GM12864 (cell line): Measurements from ENCODE around the gene UGT1A3.

ENCODE experiments used
- DNase-seq: peaks from one replicate; pipeline ENCODE4 v3.0.0-alpha.2; 2011; ENCODE audit warnings: low read depth
- H3K4me3 ChIP-seq: 2 replicates; pipeline ENCODE4 v1.5.1; 2011; ENCODE audit warnings: mild to moderate bottlenecking, low read depth, low read length, control low read depth
- TF ChIP-seq, protein P1 (sequence below): IDR thresholded peaks from 2 replicates; pipeline ENCODE4 v1.5.1; 2011; ENCODE audit warnings: low read depth, mild to moderate bottlenecking, moderate library complexity, low read length, control low read depth, inconsistent platforms; ENCODE audit errors: missing control alignments

Gene UGT1A3

DNA sequence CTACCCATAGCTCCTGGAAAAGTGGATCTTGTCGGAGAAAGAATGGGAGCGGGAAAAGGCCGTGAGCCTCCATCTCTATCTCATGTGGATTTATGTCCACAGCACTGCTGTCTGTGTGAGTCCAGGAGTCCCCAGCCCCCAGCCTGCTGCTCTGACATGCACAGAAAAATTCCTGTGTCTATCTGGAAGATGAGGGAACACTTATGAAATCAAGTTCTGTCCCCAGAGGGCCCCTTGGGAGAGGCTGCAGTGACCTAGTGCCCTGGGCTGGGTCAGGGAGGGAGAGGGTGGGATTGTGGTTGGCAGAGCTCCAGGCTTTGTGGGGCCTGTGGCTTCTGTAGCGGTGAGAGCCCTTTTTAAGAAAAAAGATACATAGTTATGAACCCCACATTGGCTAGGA lies 87.9 kb downstream of the UGT1A3 start:
- no peak overlapping the region for H3K4me3 ChIP-seq
- DNase-seq = no peak
- TF ChIP-seq, protein P1, sequence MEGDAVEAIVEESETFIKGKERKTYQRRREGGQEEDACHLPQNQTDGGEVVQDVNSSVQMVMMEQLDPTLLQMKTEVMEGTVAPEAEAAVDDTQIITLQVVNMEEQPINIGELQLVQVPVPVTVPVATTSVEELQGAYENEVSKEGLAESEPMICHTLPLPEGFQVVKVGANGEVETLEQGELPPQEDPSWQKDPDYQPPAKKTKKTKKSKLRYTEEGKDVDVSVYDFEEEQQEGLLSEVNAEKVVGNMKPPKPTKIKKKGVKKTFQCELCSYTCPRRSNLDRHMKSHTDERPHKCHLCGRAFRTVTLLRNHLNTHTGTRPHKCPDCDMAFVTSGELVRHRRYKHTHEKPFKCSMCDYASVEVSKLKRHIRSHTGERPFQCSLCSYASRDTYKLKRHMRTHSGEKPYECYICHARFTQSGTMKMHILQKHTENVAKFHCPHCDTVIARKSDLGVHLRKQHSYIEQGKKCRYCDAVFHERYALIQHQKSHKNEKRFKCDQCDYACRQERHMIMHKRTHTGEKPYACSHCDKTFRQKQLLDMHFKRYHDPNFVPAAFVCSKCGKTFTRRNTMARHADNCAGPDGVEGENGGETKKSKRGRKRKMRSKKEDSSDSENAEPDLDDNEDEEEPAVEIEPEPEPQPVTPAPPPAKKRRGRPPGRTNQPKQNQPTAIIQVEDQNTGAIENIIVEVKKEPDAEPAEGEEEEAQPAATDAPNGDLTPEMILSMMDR = no peak

DNA sequence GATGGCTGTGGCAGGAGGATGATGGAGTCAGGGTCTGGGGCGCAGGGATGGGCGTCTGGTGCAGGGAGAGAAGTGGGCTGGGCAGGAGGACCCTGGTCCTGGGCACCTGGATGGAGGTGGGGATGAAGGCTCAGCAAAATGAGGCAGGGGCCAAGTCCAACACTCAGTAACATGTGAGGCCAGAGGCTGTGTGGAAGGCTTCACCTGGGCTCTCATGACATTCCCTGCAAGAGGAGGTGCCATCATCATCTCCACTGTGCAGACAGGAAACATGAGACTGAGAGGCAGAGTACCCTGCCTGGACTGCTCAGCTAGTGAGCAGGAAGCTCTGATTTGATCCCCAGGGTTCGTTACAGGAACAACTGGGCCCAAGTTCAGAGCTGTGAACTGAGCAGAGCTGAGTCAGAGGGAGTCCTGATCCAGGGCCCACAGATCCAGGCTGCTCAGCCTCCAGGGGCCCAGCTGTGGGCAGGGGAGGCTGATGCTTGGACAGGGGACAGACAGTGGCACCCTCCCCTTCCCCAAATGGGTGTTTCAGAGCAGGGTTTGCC lies 88.6 kb downstream of the UGT1A3 start:
- no peak overlapping the region for H3K4me3 ChIP-seq
- TF ChIP-seq, protein P1 = no peak
- no peak for DNase-seq

DNA sequence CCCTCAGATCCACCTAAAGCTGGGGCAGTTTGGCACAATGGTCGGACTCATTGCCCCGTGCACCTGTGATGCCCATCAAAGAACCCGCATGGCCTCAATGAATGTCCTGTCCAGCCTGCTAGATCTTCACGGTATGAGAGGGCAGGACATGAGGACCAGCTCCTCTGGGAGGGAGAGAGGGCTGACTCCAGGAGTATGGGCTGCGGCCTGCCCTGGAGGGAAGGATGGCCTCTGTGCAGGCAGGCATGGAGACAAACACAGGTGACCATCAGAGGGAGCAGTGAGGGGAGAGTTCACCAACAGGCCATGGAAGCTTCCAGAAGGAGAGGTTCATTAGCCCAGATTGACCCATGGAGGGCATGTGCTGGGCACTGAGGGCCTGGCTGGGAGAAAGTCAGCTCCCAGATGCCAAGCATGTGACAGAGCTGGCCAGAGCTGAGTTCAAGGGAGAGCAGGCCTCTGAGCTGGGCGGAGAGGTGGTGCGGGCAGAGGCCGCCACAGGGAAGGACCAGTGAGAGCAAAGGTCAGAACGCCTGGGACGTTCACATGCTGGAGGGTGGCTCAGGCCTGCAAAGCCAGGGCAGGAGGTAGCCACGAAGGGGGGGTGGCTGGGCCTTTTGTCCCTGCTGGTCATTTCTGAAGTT lies 89.3 kb downstream of the UGT1A3 start:
- H3K4me3 ChIP-seq = no peak overlapping the region
- TF ChIP-seq, protein P1 = no peak
- DNase-seq = no peak

DNA sequence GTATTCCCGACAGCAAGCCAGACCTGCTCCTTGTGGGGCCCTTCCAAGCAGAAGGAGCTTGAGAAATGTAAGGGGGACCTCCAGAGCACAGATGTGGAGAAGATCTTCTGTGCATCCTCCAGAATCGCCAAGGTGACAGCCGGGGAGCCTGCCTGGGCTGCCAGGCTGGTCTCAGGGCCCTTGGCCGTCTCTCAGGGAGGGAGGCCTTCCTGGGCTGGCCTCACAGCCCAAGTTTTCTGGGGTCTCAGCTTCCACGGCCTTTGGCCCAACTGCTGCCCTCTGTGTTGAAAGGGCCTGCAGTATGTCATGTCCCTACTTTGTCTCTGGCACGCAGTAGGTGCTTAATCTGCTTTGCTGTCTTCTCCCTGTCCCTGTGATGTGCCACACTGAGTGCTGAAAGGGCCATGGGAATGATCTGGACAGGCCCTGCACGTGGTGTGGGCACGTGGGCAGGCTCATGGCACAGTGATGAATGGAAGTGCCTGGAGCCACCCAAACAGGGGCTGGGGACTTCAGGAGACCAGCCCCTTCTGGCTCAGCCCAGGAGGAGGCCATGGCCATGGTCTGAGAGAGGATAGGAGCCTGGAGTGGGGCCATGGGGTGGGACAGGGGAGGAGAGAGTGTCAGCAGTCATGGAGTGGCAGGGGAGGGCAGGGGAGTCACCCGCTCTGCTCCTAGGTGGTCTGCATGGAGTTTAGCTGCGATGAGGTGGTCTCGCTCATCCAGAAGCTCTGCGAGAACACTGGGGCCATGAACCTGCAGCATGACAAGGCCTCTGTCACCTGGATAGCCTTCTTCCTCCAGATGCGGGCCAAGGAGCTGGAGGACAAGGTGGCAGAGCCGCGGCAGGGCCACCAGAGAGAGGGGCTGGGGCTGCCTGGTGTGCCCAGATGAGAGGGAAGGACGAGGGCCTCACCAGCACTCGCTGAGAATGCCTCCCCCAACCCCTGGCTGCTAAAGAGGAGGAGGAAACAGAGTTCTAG lies 90.1 kb downstream of the UGT1A3 start:
- no peak for DNase-seq
- TF ChIP-seq, protein P1 = no peak
- no peak overlapping the region for H3K4me3 ChIP-seq

DNA sequence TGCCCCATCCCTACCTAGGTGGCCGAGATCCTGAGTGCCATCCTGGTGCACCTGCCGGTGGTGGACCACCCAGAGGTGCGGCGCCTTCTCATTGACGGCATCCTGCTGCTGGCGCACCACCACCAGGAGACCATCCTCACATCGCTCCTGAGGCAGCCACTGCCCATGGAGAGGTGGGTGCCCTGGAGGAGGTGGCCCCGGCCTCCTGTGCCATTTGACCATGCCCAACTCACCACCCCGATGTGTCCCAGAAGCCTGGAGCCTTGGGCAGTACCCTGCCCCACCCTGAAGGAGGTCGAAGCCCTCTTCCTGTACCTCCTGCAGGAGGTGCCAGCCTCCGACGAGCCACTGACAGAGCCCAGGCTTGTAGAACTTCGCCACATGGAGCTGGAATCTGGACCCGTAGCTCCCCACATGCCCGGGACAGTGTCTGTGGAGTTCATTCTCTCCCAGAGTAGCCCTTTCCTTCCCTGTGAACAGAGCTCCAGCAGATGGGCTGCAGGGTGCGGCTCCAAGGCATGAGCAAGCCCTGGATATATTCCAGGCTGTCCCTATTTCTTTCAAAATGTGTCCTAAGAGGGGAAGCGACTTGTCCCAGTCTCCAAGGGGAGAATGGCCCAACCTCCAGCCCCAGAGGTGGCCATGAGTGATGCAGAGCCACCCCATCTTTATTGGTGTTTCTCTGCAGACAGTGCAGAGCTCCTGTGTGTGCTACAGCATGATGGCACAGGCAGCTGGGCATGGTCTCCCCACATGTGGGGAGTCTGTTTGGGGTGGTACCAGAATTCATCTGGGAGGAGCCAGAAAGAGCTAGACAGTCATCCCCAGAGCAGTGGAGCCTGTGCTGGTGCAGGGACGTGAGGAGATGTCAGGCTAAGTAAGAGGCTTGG lies 91.3 kb downstream of the UGT1A3 start:
- TF ChIP-seq, protein P1 = no peak
- no peak for DNase-seq
- H3K4me3 ChIP-seq = no peak overlapping the region

DNA sequence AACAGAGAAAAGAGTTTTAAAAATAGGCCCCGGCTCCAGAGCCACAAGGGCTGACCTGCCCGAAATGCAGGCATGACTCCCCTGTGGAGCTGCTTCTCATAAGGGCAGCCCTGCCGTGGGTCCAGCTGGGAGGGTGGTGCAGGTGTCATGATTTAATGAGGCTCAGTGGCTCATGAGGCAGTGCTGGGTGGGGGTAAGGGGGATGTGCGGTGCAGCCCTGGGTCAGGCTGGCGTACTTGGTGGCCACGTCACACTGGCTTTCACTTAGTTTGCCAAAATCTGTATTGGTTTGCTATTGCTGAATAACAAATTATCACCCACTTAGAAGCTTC lies 91.9 kb downstream of the UGT1A3 start:
- DNase-seq = no peak
- H3K4me3 ChIP-seq = no peak overlapping the region
- TF ChIP-seq, protein P1 = no peak
